GM23248 (cell line): ENCODE results near the gene EBF3.

Experiments
- EZH2 ChIP-seq: fragments of 200-600 bp; sonication (generic); IDR thresholded peaks from 2 replicates; pipeline ENCODE4 v1.6.1; 2018; ENCODE audit warnings: antibody characterized with exemption, mild to moderate bottlenecking; ENCODE audit not compliant: insufficient read depth, poor library complexity, severe bottlenecking
- EZH2phosphoT487 ChIP-seq: fragments of 200-600 bp; sonication (generic); IDR thresholded peaks from 2 replicates; pipeline ENCODE4 v1.6.1; 2018; ENCODE audit warnings: antibody characterized with exemption, moderate library complexity, mild to moderate bottlenecking, low read depth; ENCODE audit not compliant: insufficient read depth

GRCh38 chr10:129808092-129808983 lies 155.7 kb downstream of the EBF3 start:
- TF ChIP-seq EZH2 (no peak), EZH2phosphoT487 (no peak)
